ENCODE data around the gene ENPP7.

DNA sequence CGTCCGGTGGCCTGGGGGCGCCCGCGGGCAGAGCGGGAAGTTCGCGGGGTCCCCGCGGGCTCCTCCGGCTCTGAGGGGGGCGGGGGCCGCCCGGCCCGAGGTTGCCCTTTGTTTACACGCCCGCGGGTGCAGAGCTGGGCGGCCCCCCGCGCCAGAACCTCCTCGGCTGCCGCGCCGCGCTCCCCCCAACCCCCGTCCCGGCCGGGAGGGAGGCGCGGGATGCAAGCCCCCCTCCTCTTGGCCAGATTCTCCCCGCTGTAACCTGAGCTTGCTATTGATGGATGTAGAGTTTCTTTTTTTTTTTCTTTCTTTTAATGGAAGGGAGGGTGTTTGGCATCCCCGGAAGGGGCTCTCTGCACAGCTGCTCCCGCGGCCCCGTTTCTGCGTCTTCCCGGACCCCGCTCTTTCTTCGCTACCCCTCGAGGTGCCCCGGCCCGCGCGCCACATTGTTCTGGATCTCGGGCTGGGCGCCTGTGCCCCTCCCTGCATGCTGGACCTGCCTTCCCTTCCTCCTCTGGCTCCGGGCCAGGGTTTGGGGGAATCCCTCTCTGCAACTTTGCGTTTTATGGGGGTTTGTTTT, 47.9 kb downstream of the ENPP7 start:
- no peak for TF ChIP-seq CTCF (optimal IDR thresholded peaks at IDR 0.05 in 1 of 3, IDR thresholded peaks at IDR 0.05 in 1 of 3, conservative IDR thresholded peaks at IDR 0.05 in 1 of 3; ENCODE audit: extremely low read depth in 1 of 3, insufficient read depth in 2 of 3, low read length in 3 of 3)
- no peak for TF ChIP-seq EZH2 (IDR thresholded peaks at IDR 0.05; ENCODE audit: low read length)
